Measurements from ENCODE around the gene ZNF846.

The ZNF846 gene

GRCh38 chr19:9721861-9722260, 46.7 kb downstream of the ZNF846 start:
- peak overlapping the region; percentile 44 for H3K4me2 ChIP-seq (ENCODE audit: insufficient read depth, low read length)
- TF ChIP-seq CTCF (IDR thresholded peaks at IDR 0.05; ENCODE audit: borderline replicate concordance, extremely low read depth, low read length, poor library complexity, severe bottlenecking): peak; percentile 30
- TF ChIP-seq EZH2 (IDR thresholded peaks at IDR 0.05; ENCODE audit: borderline replicate concordance, low read depth, low read length, severe bottlenecking): no peak
- H3K9me3 ChIP-seq (ENCODE audit: insufficient read depth, low read length, severe bottlenecking): no peaks in the 10 kb centered on the region
- ATAC-seq (ENCODE audit: insufficient read depth, low read depth) (peak; percentile 98), DNase-seq (peak; percentile 87)
- peak overlapping the region; percentile 48 for H3K9ac ChIP-seq (ENCODE audit: low read depth, low read length)
- H3K79me2 ChIP-seq (ENCODE audit: insufficient read depth, low read length): no peaks in the 10 kb centered on the region
- no peaks in the 10 kb centered on the region for H4K20me1 ChIP-seq (ENCODE audit: insufficient read depth, low read length)
- no peaks in the 10 kb centered on the region for H3K27me3 ChIP-seq (ENCODE audit: insufficient read depth, low read length, poor library complexity)
- H3K36me3 ChIP-seq (ENCODE audit: insufficient read depth, low read length): no peaks in the 10 kb centered on the region
- H2AFZ ChIP-seq (ENCODE audit: low read depth, low read length): peak overlapping the region; percentile 59
- peak overlapping the region in 1 of 2 experiments; percentile 21; a peak in 2 of 4 replicates for H3K4me3 ChIP-seq (ENCODE audit: low read depth in 1 of 2, low read length in 2 of 2)
- peaks cover 29% of the 10 kb centered on the region for H3K4me1 ChIP-seq (ENCODE audit: insufficient read depth, low read length)
- peak overlapping the region; percentile 85 for H3K27ac ChIP-seq (ENCODE audit: low read length)

- no peaks in the 10 kb centered on the region for H3K27me3 ChIP-seq (ENCODE audit: insufficient read depth, low read length, poor library complexity)
These were observed 48.0 kb downstream of the ZNF846 start for GRCh38 chr19:9720541-9720940.

GRCh38 chr19:9711815-9712214, 56.7 kb downstream of the ZNF846 start:
- peaks cover 14% of the 10 kb centered on the region for H3K4me1 ChIP-seq (ENCODE audit: insufficient read depth, low read length)
- no peak for ATAC-seq (ENCODE audit: insufficient read depth, low read depth)
- no peak for DNase-seq
- no peak overlapping the region for H2AFZ ChIP-seq (ENCODE audit: low read depth, low read length)
- H3K4me2 ChIP-seq (ENCODE audit: insufficient read depth, low read length): no peak overlapping the region
- no peak overlapping the region for H3K9ac ChIP-seq (ENCODE audit: low read depth, low read length)
- no peak overlapping the region for H3K27ac ChIP-seq (ENCODE audit: low read length)
- H3K4me3 ChIP-seq (ENCODE audit: low read depth in 1 of 2, low read length in 2 of 2): no peak overlapping the region
- no peak for TF ChIP-seq EZH2 (IDR thresholded peaks at IDR 0.05; ENCODE audit: borderline replicate concordance, low read depth, low read length, severe bottlenecking)
- no peak for TF ChIP-seq CTCF (IDR thresholded peaks at IDR 0.05; ENCODE audit: borderline replicate concordance, extremely low read depth, low read length, poor library complexity, severe bottlenecking)
- H3K9me3 ChIP-seq (ENCODE audit: insufficient read depth, low read length, severe bottlenecking): peaks cover 19% of the 10 kb centered on the region
- no peaks in the 10 kb centered on the region for H4K20me1 ChIP-seq (ENCODE audit: insufficient read depth, low read length)
- no peaks in the 10 kb centered on the region for H3K36me3 ChIP-seq (ENCODE audit: insufficient read depth, low read length)
- H3K27me3 ChIP-seq (ENCODE audit: insufficient read depth, low read length, poor library complexity): no peaks in the 10 kb centered on the region
- H3K79me2 ChIP-seq (ENCODE audit: insufficient read depth, low read length): no peaks in the 10 kb centered on the region

More at GRCh38 chr19:9720541-9720940, 48.0 kb downstream of the ZNF846 start:
- Histone ChIP-seq H3K4me1 (ENCODE audit: insufficient read depth, low read length) (peaks cover 29% of the 10 kb centered on the region), H3K36me3 (ENCODE audit: insufficient read depth, low read length) (no peaks in the 10 kb centered on the region), H3K4me3 (ENCODE audit: low read depth in 1 of 2, low read length in 2 of 2) (no peak overlapping the region), H3K79me2 (ENCODE audit: insufficient read depth, low read length) (no peaks in the 10 kb centered on the region), H4K20me1 (ENCODE audit: insufficient read depth, low read length) (no peaks in the 10 kb centered on the region), H3K4me2 (ENCODE audit: insufficient read depth, low read length) (no peak overlapping the region), H3K9ac (ENCODE audit: low read depth, low read length) (no peak overlapping the region), H2AFZ (ENCODE audit: low read depth, low read length) (peak overlapping the region; percentile 48; the same call in 1 of the 2 replicates), H3K27ac (ENCODE audit: low read length) (peak overlapping the region; percentile 85; the same call in 1 of the 2 replicates), H3K9me3 (ENCODE audit: insufficient read depth, low read length, severe bottlenecking) (no peaks in the 10 kb centered on the region)
- TF ChIP-seq EZH2 (IDR thresholded peaks at IDR 0.05; ENCODE audit: borderline replicate concordance, low read depth, low read length, severe bottlenecking) (no peak), CTCF (IDR thresholded peaks at IDR 0.05; ENCODE audit: borderline replicate concordance, extremely low read depth, low read length, poor library complexity, severe bottlenecking) (no peak)
- DNase-seq (no peak), ATAC-seq (ENCODE audit: insufficient read depth, low read depth) (no peak)

All from DND-41 (cell line).